NB4 (cell line): Measurements from ENCODE around the gene CD47.

Experiments
- DNase-seq: peaks from one replicate; pipeline ENCODE4 v3.0.0; 2010; ENCODE audit warnings: low read depth
- H3K4me3 ChIP-seq: one replicate; pipeline ENCODE4 v1.5.1; 2011; ENCODE audit warnings: mild to moderate bottlenecking, low read depth, low read length, moderate library complexity
- CTCF ChIP-seq: IDR thresholded peaks from one replicate; pipeline ENCODE4 v1.5.1; 2012; ENCODE audit warnings: low read depth, low read length
- MAX ChIP-seq: IDR thresholded peaks from 2 replicates; pipeline ENCODE4 v1.6.1; 2011; ENCODE audit warnings: low read depth, low read length
- MYC ChIP-seq: IDR thresholded peaks from 2 replicates; pipeline ENCODE4 v1.6.1; 2011; ENCODE audit warnings: low read depth, low read length
- POLR2A ChIP-seq: IDR thresholded peaks from 2 replicates; pipeline ENCODE4 v1.6.1; 2011; ENCODE audit warnings: mild to moderate bottlenecking; ENCODE audit not compliant: insufficient read length; ENCODE audit errors: extremely low read depth

CD47 gene

GRCh38 chr3:107993771-107994170 lies 97.1 kb downstream of the CD47 start:
- no peak for TF ChIP-seq POLR2A
- TF ChIP-seq CTCF, result no peak
- TF ChIP-seq MYC, result no peak
- no peak for TF ChIP-seq MAX
- no peak overlapping the region for H3K4me3 ChIP-seq
- DNase-seq, result no peak
